ELF-1 (cell line): ENCODE results near the gene CALR.
A peak's percentile ranks its signal among the peaks of the same experiment; 100 is the strongest.

ENCODE experiments used
- DNase-seq: peaks from one replicate; pipeline ENCODE4 v3.0.0-alpha.2; 2016; ENCODE audit warnings: low read depth, low spot score

Gene CALR

DNA sequence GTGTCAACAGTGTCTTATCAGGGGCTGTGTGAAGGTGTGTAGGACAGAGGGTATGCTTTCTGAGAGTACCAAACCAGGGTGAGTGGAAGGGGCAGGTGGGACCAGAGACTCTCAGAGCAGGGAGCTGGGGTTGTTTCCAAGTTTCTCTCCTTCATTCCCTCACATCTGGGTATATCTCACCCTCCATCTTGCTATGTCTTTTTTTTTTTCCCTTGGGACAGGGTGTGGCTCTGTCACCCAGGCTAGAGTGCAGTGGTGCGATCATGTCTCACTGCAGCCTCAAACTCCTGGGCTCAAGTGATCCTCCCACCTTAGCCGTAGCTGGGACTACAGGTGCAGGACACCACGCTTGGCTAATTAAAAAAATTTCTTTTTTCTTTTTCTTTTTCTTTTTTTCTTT is 41.6 kb downstream of the CALR start:
- DNase-seq: no peak

DNA sequence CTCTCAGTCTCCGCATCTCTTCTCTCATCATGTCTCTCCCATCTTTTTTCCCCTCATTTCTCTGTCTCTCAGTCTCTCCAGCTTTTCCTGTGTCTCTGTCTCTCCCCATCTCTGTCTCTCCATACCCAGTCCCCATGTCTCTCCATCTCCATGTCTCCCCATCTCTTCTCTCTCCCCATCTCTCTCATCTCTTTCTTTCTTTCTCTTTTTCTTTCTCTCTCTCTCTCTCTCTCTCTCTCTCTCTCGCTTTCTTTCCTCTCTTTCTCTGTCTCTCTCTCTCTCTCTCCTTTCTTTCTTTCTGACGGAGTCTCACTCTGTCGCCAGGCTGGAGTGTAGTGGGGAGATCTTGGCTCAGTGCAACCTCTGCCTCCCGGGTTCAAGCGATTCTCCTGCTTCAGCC is 44.2 kb downstream of the CALR start:
- DNase-seq: no peak

DNA sequence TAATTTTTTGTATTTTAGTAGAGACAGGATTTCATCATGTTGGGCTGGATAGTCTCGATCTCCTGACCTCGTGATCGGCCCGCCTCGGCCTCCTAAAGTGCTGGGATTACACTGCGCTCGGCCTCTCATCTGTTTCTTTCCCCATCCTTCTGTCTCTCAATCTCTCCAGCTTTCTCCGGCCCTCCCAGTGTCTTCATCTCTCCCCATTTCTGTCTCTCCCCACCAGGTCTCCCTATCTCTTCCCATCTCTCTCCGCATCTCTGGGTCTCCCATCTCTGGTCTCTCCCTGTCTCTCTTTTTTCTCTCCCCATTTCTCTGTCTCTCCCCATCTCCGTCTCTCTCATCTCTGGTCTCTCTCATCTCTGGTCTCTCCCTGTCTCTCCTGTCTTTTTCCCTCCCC is 44.7 kb downstream of the CALR start:
- no peak for DNase-seq

DNA sequence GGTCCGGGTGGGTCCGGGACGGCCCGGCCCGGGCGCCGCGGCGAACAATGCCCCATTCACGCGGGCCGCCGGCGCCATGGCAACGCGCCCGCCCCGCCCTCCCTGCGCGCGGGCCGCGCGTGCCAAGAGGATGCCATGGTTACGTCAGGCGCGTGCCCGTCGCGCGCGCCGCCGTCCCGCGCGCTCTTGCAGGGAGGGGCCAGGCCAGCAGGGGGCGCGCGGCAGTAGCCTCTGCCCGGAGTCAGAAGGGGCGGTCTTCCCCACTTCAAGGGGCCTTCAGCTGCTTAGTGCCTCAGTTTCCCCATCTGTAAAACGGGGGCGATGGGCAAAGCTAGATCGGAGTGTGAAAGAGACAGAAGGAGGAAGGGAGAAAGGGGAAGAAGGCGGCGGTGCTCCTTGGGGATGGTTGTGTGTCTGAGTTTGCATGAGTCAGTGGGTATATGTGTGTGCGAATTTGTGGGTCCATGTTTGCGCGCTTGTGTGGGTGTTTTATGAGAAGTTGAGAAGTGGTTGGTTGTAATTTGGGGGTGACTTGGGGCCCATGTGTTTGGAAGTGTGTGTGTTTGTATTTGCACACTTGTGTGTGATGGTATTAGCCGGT is 45.2 kb downstream of the CALR start:
- peak; percentile 92 for DNase-seq

DNA sequence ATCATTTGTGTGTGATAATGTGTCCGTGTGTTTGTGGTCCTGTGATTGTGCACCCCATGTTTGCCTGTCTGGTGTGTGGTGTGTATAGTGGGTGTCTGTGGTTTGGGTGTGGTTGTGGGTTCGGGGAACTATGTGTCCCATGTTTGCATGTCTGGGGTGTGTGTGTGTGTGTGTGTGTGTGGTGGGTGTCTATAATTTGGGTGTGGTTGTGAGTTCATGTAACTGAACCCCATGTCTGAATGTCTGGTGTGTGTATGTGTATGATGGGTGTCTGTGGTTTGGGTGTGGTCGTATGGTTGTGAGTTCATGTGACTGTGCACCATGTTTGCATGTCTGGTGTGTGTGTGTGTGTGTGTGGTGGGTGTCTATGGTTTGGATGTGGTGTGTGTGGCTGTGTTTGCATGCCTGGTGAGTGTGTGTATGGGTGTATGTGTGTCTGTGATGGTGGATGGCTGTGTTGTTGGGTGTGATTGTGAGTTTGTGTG is 45.8 kb downstream of the CALR start:
- DNase-seq: no peak

DNA sequence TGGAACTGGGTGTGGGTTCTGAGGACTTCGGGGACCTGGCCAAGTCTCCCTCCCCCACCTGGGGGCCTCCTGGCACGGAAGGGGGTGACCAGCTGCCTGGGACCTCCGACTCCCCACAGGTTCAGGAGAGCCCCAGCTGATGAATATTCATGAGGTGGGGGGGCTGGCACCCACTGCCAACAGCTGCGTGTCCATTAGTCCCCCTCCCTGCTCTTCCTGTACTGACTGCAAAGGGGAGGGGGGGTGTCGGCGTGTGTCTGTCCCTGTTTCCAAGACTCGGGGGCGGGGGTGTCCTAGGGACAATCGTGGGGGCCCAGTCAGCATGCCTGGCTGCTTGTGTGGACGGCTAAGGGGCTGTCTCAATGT is 46.3 kb downstream of the CALR start:
- no peak for DNase-seq

DNA sequence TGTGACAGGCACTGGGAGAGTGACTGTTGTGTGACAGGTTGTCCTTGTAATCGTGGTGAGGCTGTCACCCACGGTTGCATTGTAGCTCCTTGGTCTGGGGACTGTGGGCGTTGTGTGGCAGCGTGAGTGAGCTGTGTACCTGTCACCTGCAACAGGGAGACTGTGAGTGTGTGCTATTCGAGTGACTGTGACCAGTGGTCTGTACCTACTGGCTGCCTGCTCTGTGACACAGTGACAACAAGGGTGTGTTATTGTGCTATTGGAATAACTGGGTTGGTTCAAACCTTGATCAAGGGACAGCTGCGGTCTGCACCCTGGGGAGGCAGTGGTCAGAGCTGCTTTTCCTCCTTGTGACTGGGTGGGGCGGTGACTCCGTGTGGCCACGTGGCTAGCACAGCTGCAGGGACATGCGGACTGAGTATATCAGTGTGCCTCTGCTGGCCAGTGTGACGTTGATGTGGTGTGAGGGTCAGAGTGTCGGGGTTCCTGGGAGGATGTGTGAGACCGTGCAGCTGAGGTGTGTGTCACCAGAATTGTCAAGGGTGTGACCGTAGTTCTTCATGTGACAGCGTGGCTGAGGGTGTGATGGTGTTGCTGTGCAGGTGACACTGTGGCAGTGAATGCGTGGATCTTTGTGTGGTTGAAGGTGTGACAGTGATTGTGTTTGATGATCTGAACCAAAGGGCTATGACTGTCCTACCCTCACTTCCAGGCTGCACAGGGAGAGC is 46.8 kb downstream of the CALR start:
- no peak for DNase-seq

DNA sequence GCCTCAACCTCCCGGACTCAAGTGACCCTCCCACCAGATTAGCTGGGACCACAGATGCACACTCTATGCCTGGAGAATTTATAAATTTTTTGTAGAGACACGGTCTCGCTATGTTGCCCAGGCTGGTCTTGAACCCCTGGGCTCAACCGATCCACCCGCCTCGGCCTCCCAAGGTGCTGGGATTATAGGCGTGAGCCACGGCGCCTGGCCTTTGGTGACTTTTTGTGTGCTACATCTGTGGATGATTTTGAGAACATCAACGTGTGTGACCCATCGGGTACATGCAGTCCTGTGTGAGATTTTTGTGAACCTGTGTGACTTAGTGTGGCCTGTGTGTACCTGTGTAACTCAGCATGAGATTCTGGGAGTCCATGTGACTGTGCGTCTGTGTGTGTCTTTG is 48.3 kb downstream of the CALR start:
- no peak for DNase-seq

DNA sequence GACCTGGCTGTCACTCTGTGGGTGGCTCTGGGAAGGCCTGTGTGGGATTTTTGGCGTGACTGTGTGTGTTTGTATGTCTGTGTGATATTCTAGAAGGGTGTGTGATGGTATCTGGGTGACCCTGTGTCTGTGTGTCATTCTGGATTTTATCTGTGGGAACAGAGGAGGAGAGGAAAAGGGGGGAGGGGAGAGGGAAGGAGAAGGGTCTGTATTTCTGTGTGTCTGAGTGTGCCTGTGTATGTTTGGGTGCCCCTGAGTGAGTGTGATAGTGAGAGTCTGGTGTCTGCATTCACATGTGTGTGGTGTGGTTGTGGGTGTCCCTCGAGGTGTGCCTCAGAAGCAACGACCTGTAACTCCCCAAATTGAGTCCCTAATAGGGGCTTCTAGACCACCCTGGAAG is 48.8 kb downstream of the CALR start:
- no peak for DNase-seq

DNA sequence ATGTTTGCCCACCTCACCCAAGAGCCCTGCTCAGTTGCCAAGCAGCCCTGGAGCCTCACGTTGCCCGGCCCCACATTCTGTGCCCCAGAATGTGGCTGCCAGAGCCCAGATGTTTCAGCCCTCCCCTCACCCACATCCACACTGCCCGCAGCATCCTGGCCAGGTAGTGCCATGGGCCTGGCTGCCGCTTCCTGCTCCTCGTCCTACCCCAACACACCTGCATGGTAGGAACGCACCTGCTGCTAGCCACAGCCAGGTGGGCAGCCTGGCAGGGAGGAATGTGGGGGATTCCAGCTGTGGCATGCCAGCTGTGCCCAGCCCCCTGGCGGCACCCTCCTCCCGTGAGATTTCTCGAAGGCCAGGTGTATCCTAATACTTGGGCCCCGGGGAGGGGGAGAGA is 49.4 kb downstream of the CALR start:
- DNase-seq: no peak

DNA sequence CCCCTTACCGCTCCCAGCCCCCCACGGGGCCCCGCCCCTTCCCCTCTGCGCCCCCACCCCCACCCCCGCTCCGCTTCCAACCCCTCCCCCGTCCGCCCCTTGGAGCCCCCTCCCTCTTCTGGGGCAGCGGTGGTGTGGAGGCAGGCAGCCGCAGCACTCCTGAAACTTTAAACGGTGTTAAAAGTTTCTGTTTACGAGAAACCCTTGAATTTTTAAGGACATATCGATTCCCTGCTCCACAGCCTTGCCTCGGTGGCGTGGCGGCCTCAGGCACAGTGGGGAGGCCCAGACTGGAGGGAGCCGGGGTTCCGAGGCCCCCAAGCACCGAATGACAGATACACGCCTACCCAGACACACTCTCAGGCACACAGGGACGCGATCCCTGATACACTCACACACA is 52.0 kb downstream of the CALR start:
- DNase-seq: no peak

DNA sequence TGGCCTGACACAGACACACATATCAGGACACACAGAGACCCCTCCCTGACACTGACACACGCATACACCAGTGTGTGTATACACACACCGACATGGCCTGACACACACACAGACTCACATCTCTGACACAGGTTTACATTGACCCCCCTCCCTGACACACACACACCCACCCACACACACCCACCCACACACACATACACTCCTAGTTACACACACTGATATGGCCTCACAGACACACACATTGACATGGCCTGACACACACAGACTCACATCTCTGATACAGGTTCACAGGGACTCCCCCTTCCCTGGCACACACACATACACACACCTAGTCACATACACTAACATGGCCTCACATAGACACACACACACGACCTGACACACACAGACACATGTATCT is 52.4 kb downstream of the CALR start:
- DNase-seq: no peak

DNA sequence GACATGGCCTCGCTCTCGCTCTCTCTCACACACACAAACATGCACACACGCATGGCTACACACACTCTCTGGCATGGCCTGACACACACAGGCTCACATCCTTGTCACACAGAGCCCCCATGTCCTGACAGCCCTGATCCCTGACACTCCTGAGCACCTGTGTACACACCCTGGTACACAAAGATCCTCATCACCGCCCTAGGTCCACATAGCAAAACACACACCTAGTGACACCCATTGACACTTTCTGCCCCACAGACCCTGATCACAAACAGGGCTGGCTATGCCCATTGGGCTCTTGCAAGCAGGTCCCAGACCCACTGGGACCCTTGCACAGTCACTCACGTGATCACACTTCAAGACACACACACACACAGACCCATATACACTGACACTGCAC is 52.9 kb downstream of the CALR start:
- no peak for DNase-seq

DNA sequence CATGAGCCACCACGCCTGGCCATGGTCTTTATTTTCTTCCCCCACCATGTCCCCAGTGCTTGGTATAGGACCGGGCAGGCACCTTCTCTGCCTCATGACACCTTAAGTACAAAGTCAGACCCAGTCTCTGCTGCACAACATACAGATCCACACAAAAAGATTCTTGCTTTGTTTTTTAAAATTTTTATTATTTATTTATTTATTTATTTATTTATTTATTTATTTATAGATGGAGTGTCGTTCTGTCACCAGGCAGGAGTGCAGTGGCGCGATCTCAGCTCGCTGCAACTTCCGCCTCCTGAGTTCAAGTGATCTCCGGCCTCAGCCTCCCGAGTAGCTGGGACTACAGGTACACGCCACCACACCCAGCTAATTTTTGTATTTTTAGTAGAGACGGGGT is 54.3 kb downstream of the CALR start:
- no peak for DNase-seq

DNA sequence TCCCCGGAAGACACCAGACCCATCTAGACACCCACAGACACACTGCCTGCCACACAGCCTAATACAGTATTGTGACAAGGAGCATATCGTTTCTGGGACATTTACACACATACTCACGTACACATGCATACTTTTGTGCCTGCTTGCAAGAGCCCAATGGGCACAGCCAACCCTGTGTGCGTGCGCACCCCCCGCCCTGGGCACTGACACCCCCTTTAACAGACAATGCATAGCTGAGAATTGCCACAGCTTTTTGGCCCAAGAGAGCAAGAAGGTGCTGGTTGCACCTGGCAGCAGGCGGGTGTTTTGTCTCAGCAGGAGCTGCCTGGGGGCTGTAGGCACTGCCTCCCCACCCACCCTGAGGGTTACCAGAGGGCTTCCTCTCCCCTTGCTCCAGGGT is 55.2 kb downstream of the CALR start:
- DNase-seq: no peak
